Measurements from ENCODE around the gene EPHA8. TPM values are rescaled to one million over a fixed set of nuclear protein-coding genes. Genes with fewer than 3 reads are reported as not detected.

EPHA8 gene
- total RNA-seq, 1 experiment from 2014 or later: not detected

GRCh38 chr1:22551591-22551990 lies 11.7 kb upstream of the EPHA8 start:
- H3K9me3 ChIP-seq (ENCODE audit: low read length): no peaks in the 10 kb centered on the region
- no peak overlapping the region for H2AFZ ChIP-seq (ENCODE audit: low read length)
- no peaks in the 10 kb centered on the region for H3K27me3 ChIP-seq (ENCODE audit: low read length)
- no peaks in the 10 kb centered on the region for H4K20me1 ChIP-seq (ENCODE audit: insufficient read depth, low read depth, low read length)
- H3K27ac ChIP-seq (ENCODE audit: low read length): no peak overlapping the region
- no peaks in the 10 kb centered on the region for H3K36me3 ChIP-seq (ENCODE audit: insufficient read depth, low read length)
- no peak overlapping the region for H3K4me3 ChIP-seq (ENCODE audit: low read length)
- no peaks in the 10 kb centered on the region for H3K4me1 ChIP-seq (ENCODE audit: low read length)
- no peaks in the 10 kb centered on the region for H3K9me2 ChIP-seq (replicated peaks; ENCODE audit: insufficient read depth, low read length)
- DNase-seq: no peak
- no peaks in the 10 kb centered on the region for H3K79me2 ChIP-seq (ENCODE audit: low read length)
- H3K9ac ChIP-seq (ENCODE audit: low read length): no peak overlapping the region
- no peak overlapping the region for H3K4me2 ChIP-seq (ENCODE audit: low read depth, low read length, poor library complexity, severe bottlenecking)

- no peaks in the 10 kb centered on the region for H3K4me1 ChIP-seq (ENCODE audit: low read length)
- no peaks in the 10 kb centered on the region for H4K20me1 ChIP-seq (ENCODE audit: insufficient read depth, low read depth, low read length)
- DNase-seq: no peak
- no peak overlapping the region for H3K27ac ChIP-seq (ENCODE audit: low read length)
- no peaks in the 10 kb centered on the region for H3K9me2 ChIP-seq (replicated peaks; ENCODE audit: insufficient read depth, low read length)
- H2AFZ ChIP-seq (ENCODE audit: low read length): no peak overlapping the region
- no peaks in the 10 kb centered on the region for H3K9me3 ChIP-seq (ENCODE audit: low read length)
- no peaks in the 10 kb centered on the region for H3K27me3 ChIP-seq (ENCODE audit: low read length)
- H3K4me2 ChIP-seq (ENCODE audit: low read depth, low read length, poor library complexity, severe bottlenecking): no peak overlapping the region
- no peaks in the 10 kb centered on the region for H3K36me3 ChIP-seq (ENCODE audit: insufficient read depth, low read length)
- no peaks in the 10 kb centered on the region for H3K79me2 ChIP-seq (ENCODE audit: low read length)
- H3K4me3 ChIP-seq (ENCODE audit: low read length): no peak overlapping the region
- H3K9ac ChIP-seq (ENCODE audit: low read length): no peak overlapping the region
These were observed 11.3 kb upstream of the EPHA8 start for GRCh38 chr1:22552021-22552420.

- Histone ChIP-seq H3K79me2 (ENCODE audit: low read length) (no peaks in the 10 kb centered on the region), H2AFZ (ENCODE audit: low read length) (no peak overlapping the region), H3K27ac (ENCODE audit: low read length) (no peak overlapping the region), H4K20me1 (ENCODE audit: insufficient read depth, low read depth, low read length) (no peaks in the 10 kb centered on the region), H3K4me3 (ENCODE audit: low read length) (no peak overlapping the region), H3K4me1 (ENCODE audit: low read length) (no peaks in the 10 kb centered on the region), H3K9me2 (replicated peaks; ENCODE audit: insufficient read depth, low read length) (no peaks in the 10 kb centered on the region), H3K36me3 (ENCODE audit: insufficient read depth, low read length) (no peaks in the 10 kb centered on the region), H3K27me3 (ENCODE audit: low read length) (no peaks in the 10 kb centered on the region), H3K4me2 (ENCODE audit: low read depth, low read length, poor library complexity, severe bottlenecking) (no peak overlapping the region), H3K9me3 (ENCODE audit: low read length) (no peaks in the 10 kb centered on the region), H3K9ac (ENCODE audit: low read length) (no peak overlapping the region)
- no peak for DNase-seq
These were observed 10.0 kb upstream of the EPHA8 start for GRCh38 chr1:22553104-22553880.

- Histone ChIP-seq H3K4me1 (ENCODE audit: low read length) (no peaks in the 10 kb centered on the region), H3K79me2 (ENCODE audit: low read length) (no peaks in the 10 kb centered on the region), H3K27ac (ENCODE audit: low read length) (no peak overlapping the region), H3K27me3 (ENCODE audit: low read length) (no peaks in the 10 kb centered on the region), H3K9me3 (ENCODE audit: low read length) (no peaks in the 10 kb centered on the region), H3K36me3 (ENCODE audit: insufficient read depth, low read length) (no peaks in the 10 kb centered on the region), H3K9me2 (replicated peaks; ENCODE audit: insufficient read depth, low read length) (no peaks in the 10 kb centered on the region), H3K4me2 (ENCODE audit: low read depth, low read length, poor library complexity, severe bottlenecking) (no peak overlapping the region), H3K4me3 (ENCODE audit: low read length) (no peak overlapping the region), H4K20me1 (ENCODE audit: insufficient read depth, low read depth, low read length) (no peaks in the 10 kb centered on the region), H2AFZ (ENCODE audit: low read length) (no peak overlapping the region), H3K9ac (ENCODE audit: low read length) (no peak overlapping the region)
- no peak for DNase-seq
These were observed 9.2 kb upstream of the EPHA8 start for GRCh38 chr1:22553991-22554522.

- H3K27ac ChIP-seq (ENCODE audit: low read length): no peak overlapping the region
- no peak overlapping the region for H3K4me3 ChIP-seq (ENCODE audit: low read length)
- H3K4me1 ChIP-seq (ENCODE audit: low read length): no peaks in the 10 kb centered on the region
- H3K9ac ChIP-seq (ENCODE audit: low read length): no peak overlapping the region
- no peaks in the 10 kb centered on the region for H3K9me2 ChIP-seq (replicated peaks; ENCODE audit: insufficient read depth, low read length)
- no peaks in the 10 kb centered on the region for H3K9me3 ChIP-seq (ENCODE audit: low read length)
- H3K27me3 ChIP-seq (ENCODE audit: low read length): no peaks in the 10 kb centered on the region
- no peak for DNase-seq
- no peaks in the 10 kb centered on the region for H3K79me2 ChIP-seq (ENCODE audit: low read length)
- no peak overlapping the region for H3K4me2 ChIP-seq (ENCODE audit: low read depth, low read length, poor library complexity, severe bottlenecking)
- H4K20me1 ChIP-seq (ENCODE audit: insufficient read depth, low read depth, low read length): no peaks in the 10 kb centered on the region; the same call in 1 of the 2 replicates
- H2AFZ ChIP-seq (ENCODE audit: low read length): no peak overlapping the region
- no peaks in the 10 kb centered on the region for H3K36me3 ChIP-seq (ENCODE audit: insufficient read depth, low read length)
These were observed 8.0 kb upstream of the EPHA8 start for GRCh38 chr1:22555371-22555656.

GRCh38 chr1:22556391-22557104 lies 6.7 kb upstream of the EPHA8 start:
- H3K4me3 ChIP-seq (ENCODE audit: low read length): no peak overlapping the region
- no peaks in the 10 kb centered on the region for H3K79me2 ChIP-seq (ENCODE audit: low read length)
- no peaks in the 10 kb centered on the region for H3K9me2 ChIP-seq (replicated peaks; ENCODE audit: insufficient read depth, low read length)
- H2AFZ ChIP-seq (ENCODE audit: low read length): no peak overlapping the region
- no peaks in the 10 kb centered on the region; the same call in 1 of the 2 replicates for H4K20me1 ChIP-seq (ENCODE audit: insufficient read depth, low read depth, low read length)
- no peaks in the 10 kb centered on the region for H3K36me3 ChIP-seq (ENCODE audit: insufficient read depth, low read length)
- H3K9ac ChIP-seq (ENCODE audit: low read length): no peak overlapping the region
- no peak overlapping the region for H3K4me2 ChIP-seq (ENCODE audit: low read depth, low read length, poor library complexity, severe bottlenecking)
- H3K9me3 ChIP-seq (ENCODE audit: low read length): no peaks in the 10 kb centered on the region
- no peaks in the 10 kb centered on the region for H3K4me1 ChIP-seq (ENCODE audit: low read length)
- no peak overlapping the region for H3K27ac ChIP-seq (ENCODE audit: low read length)
- no peaks in the 10 kb centered on the region for H3K27me3 ChIP-seq (ENCODE audit: low read length)
- no peak for DNase-seq

GRCh38 chr1:22557341-22557950 lies 5.8 kb upstream of the EPHA8 start:
- no peak overlapping the region for H3K4me3 ChIP-seq (ENCODE audit: low read length)
- no peaks in the 10 kb centered on the region; the same call in 1 of the 2 replicates for H4K20me1 ChIP-seq (ENCODE audit: insufficient read depth, low read depth, low read length)
- H3K27me3 ChIP-seq (ENCODE audit: low read length): no peaks in the 10 kb centered on the region
- no peak overlapping the region for H3K4me2 ChIP-seq (ENCODE audit: low read depth, low read length, poor library complexity, severe bottlenecking)
- no peaks in the 10 kb centered on the region for H3K36me3 ChIP-seq (ENCODE audit: insufficient read depth, low read length)
- H3K9ac ChIP-seq (ENCODE audit: low read length): no peak overlapping the region
- H3K9me2 ChIP-seq (replicated peaks; ENCODE audit: insufficient read depth, low read length): no peaks in the 10 kb centered on the region
- H3K79me2 ChIP-seq (ENCODE audit: low read length): no peaks in the 10 kb centered on the region
- no peak overlapping the region for H3K27ac ChIP-seq (ENCODE audit: low read length)
- H2AFZ ChIP-seq (ENCODE audit: low read length): no peak overlapping the region
- no peak for DNase-seq
- H3K4me1 ChIP-seq (ENCODE audit: low read length): no peaks in the 10 kb centered on the region
- no peaks in the 10 kb centered on the region for H3K9me3 ChIP-seq (ENCODE audit: low read length)
